NCI-H748 treated with DMSO at 0.1 percent for 48 hours (cell line): ENCODE measurements around the gene NEMP1.

Experiments used
- DNase-seq: peaks from one replicate; lab custom pipeline; 2025; lab: John Stamatoyannopoulos, UW

The NEMP1 gene

GRCh38 chr12:57107456-57108155 lies 29.0 kb upstream of the NEMP1 start:
- no peak for DNase-seq

GRCh38 chr12:57106021-57106708 lies 27.6 kb upstream of the NEMP1 start:
- no peak for DNase-seq

GRCh38 chr12:57105011-57105753 lies 26.6 kb upstream of the NEMP1 start:
- DNase-seq: no peak

- no peak for DNase-seq
Measured at GRCh38 chr12:57104292-57104910, 25.8 kb upstream of the NEMP1 start.

- DNase-seq: no peak
Measured at GRCh38 chr12:57103856-57104255, 25.3 kb upstream of the NEMP1 start.

GRCh38 chr12:57101892-57102695 lies 23.5 kb upstream of the NEMP1 start:
- no peak for DNase-seq

GRCh38 chr12:57099766-57100165 lies 21.2 kb upstream of the NEMP1 start:
- no peak for DNase-seq

- DNase-seq: no peak
Measured at GRCh38 chr12:57099047-57099714, 20.6 kb upstream of the NEMP1 start.

GRCh38 chr12:57098546-57098945 lies 20.0 kb upstream of the NEMP1 start:
- DNase-seq: no peak

- DNase-seq: no peak
Measured at GRCh38 chr12:57097554-57097835, 18.9 kb upstream of the NEMP1 start.

- DNase-seq: no peak
Measured at GRCh38 chr12:57096748-57097553, 18.4 kb upstream of the NEMP1 start.

- no peak for DNase-seq
Measured at GRCh38 chr12:57096099-57096572, 17.5 kb upstream of the NEMP1 start.

GRCh38 chr12:57095440-57095839 lies 16.8 kb upstream of the NEMP1 start:
- DNase-seq: no peak

- no peak for DNase-seq
Measured at GRCh38 chr12:57094208-57095160, 15.9 kb upstream of the NEMP1 start.

- DNase-seq: no peak
Measured at GRCh38 chr12:57093415-57094207, 15.0 kb upstream of the NEMP1 start.

GRCh38 chr12:57092876-57093414 lies 14.4 kb upstream of the NEMP1 start:
- peak; percentile 8 for DNase-seq

GRCh38 chr12:57092529-57092862 lies 13.9 kb upstream of the NEMP1 start:
- no peak for DNase-seq
